Testis (tissue), 2 donors: Measurements from ENCODE around the gene ARHGAP25.

ENCODE experiments used
- POLR2A ChIP-seq: fragments of 450-650 bp; IDR thresholded peaks from one replicate; pipeline ENCODE4 v1.6.1; 2017; ENCODE audit warnings: antibody characterized with exemption, mild to moderate bottlenecking, moderate library complexity
- TF ChIP-seq, protein P1 (sequence below), 3 experiments: fragments of 450-650 bp in 2 of 3; fragments of 200-600 bp in 1 of 3; sonication (generic) in 1 of 3; IDR thresholded peaks; one replicate each; pipeline ENCODE4 v1.5.1; 2016 to 2019; ENCODE audit warnings: antibody characterized with exemption in 3 of 3, mild to moderate bottlenecking in 2 of 3, moderate library complexity in 1 of 3

DNA sequence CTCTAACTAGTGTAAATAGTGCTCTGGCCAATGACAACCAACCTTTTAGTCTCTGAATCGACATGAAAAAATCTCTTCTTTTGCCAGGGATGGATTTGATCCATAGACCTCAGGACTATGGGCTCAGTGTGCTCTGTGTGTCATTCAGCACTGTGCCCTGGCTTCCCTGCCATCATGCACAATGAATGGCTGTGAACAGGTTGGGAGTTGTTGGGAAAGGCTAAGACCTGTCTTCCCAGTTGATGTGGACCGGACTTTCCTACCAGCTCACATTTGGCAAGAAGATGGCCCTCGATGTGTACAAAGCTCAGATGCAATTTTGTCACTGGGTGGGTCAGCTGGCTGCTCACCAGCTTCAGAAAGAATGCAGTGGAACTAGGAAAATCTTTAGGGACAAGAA lies 26.0 kb upstream of the ARHGAP25 start:
- TF ChIP-seq, protein P1, sequence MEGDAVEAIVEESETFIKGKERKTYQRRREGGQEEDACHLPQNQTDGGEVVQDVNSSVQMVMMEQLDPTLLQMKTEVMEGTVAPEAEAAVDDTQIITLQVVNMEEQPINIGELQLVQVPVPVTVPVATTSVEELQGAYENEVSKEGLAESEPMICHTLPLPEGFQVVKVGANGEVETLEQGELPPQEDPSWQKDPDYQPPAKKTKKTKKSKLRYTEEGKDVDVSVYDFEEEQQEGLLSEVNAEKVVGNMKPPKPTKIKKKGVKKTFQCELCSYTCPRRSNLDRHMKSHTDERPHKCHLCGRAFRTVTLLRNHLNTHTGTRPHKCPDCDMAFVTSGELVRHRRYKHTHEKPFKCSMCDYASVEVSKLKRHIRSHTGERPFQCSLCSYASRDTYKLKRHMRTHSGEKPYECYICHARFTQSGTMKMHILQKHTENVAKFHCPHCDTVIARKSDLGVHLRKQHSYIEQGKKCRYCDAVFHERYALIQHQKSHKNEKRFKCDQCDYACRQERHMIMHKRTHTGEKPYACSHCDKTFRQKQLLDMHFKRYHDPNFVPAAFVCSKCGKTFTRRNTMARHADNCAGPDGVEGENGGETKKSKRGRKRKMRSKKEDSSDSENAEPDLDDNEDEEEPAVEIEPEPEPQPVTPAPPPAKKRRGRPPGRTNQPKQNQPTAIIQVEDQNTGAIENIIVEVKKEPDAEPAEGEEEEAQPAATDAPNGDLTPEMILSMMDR (IDR thresholded peaks at IDR 0.05): no peak
- TF ChIP-seq POLR2A: no peak
